GM12864 (cell line): Measurements from ENCODE around the gene CAMK4.

Experiments
- DNase-seq: peaks from one replicate; pipeline ENCODE4 v3.0.0-alpha.2; 2011; ENCODE audit warnings: low read depth
- H3K4me3 ChIP-seq: 2 replicates; pipeline ENCODE4 v1.5.1; 2011; ENCODE audit warnings: mild to moderate bottlenecking, low read depth, low read length, control low read depth
- TF ChIP-seq, protein P1 (sequence below): IDR thresholded peaks from 2 replicates; pipeline ENCODE4 v1.5.1; 2011; ENCODE audit warnings: low read depth, mild to moderate bottlenecking, moderate library complexity, low read length, control low read depth, inconsistent platforms; ENCODE audit errors: missing control alignments

Gene CAMK4

DNA sequence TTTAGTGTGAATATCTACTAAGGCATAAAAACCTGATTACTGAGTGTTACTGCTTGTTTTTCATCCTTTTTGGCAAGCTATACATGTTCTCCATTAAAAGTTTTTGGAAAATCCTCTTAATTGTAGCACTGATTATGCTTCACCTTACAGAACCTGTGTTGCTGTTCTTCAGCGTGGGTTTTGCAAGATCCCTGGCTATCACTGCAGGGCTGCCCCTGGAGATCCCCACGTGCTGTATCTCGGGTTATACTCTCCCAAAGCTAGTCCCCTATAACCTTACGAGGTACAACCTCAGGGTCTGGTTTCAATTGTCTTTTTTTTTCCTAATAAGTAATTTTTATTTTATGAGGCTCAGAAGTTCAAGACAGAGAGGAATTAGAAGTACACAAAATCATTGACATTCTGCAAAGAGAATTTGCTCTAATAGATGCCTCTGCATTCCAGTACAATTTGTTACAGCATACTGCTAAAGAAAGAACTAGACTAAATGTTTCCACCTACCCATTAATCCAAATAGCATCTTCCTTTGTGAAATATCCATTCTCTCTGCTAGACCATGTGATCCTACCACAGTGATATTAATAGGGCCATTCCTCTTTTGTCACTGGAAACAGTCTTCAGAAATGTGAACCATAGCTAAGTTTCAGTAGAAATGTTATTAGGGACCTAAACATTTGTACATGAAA is 25.8 kb upstream of the CAMK4 start:
- DNase-seq = no peak
- no peak overlapping the region for H3K4me3 ChIP-seq
- TF ChIP-seq, protein P1, sequence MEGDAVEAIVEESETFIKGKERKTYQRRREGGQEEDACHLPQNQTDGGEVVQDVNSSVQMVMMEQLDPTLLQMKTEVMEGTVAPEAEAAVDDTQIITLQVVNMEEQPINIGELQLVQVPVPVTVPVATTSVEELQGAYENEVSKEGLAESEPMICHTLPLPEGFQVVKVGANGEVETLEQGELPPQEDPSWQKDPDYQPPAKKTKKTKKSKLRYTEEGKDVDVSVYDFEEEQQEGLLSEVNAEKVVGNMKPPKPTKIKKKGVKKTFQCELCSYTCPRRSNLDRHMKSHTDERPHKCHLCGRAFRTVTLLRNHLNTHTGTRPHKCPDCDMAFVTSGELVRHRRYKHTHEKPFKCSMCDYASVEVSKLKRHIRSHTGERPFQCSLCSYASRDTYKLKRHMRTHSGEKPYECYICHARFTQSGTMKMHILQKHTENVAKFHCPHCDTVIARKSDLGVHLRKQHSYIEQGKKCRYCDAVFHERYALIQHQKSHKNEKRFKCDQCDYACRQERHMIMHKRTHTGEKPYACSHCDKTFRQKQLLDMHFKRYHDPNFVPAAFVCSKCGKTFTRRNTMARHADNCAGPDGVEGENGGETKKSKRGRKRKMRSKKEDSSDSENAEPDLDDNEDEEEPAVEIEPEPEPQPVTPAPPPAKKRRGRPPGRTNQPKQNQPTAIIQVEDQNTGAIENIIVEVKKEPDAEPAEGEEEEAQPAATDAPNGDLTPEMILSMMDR = no peak

DNA sequence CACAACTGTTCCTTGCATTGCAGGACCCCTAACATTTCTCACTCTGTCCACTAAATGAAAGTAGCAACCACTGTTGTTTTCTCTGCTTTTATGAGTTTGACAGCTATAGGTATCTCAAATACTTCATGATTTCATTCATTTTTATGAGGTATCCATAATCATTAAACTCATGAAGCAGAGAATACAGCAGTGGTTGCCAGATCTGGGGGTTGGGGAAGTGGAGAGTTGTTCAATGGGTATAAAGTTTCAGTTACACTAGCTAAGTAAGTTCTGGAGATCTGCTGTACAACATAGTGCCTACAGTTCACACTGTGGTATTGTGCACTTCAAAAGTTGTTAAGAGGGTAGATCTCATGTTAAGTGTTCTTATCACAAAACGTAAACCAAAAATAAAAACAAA is 23.4 kb upstream of the CAMK4 start:
- no peak overlapping the region for H3K4me3 ChIP-seq
- TF ChIP-seq, protein P1 = no peak
- DNase-seq = no peak

DNA sequence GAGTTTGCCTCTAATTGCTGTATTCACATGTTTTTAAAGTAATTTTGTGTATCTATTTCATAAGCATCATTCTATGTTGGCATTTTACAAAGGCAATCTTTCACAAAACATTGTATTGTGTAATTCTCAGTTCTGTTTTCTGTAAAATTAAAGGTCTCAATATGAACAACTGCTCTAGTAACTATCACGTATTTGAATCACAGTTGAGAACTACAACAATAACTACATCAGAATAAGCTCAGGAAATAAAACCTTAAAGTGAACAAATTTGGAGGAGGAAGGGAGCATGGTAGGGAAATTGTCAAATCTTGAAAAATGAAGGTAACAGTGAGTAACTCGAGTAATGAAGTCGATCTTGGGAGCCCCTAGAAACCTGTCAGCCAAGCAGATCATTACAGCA is 22.5 kb upstream of the CAMK4 start:
- no peak for DNase-seq

DNA sequence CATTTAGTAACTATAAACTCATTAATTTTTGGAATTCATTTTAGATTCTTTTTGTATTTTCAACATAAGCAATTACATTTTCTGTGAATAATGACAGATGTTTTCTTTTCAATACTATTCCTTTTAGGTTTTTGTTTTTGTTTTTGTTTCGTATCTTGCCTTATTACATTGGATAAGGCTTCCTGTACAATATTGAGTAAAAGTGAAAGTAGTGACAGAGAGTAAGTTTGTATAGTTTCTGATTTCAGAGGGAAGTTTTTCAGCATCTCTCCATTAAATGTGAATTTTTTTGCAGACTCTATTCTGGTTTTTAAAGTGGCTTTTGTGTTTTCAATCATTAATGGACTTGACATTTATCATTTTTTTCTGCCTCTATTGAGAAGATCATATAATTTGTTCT is 12.8 kb upstream of the CAMK4 start:
- TF ChIP-seq, protein P1 = no peak
- DNase-seq = no peak
- no peak overlapping the region for H3K4me3 ChIP-seq

More for the DNA sequence above, 22.5 kb upstream of the CAMK4 start:
- H3K4me3 ChIP-seq = no peak overlapping the region
- TF ChIP-seq, protein P1 = no peak

DNA sequence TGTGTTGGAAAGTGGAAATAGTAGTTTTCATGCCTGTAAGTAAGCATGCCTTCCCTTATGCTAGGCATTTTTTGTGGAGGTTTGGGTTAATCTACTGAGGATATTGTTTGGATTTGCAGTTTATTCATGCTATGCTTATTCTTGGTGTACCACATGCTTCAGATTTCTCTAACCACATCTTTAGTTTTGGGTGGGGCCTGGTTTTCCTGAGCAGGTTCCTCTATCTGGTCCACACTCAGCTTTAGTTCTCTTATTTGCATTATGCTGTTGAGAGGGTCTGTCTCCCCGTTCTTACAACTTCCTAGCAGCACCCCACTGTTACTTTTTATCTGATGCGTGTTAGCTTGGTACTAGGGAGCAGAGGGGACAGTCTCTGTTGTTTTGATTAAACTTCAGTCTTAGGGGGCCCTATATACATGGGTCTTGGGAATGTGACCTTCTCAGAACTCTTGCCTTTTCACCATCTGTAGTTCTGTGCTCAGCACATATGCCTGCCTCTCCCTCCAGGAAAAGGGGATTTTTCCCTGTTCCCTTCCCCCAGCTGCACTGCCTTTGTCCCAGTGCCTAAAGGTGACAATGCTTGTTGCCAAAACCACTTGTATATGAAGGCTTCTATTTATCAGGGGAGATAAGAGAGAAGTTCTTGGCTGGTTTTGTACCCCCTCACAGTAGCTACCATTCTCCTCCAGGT is 10.0 kb upstream of the CAMK4 start:
- no peak for DNase-seq
- no peak overlapping the region for H3K4me3 ChIP-seq
- TF ChIP-seq, protein P1 = no peak

DNA sequence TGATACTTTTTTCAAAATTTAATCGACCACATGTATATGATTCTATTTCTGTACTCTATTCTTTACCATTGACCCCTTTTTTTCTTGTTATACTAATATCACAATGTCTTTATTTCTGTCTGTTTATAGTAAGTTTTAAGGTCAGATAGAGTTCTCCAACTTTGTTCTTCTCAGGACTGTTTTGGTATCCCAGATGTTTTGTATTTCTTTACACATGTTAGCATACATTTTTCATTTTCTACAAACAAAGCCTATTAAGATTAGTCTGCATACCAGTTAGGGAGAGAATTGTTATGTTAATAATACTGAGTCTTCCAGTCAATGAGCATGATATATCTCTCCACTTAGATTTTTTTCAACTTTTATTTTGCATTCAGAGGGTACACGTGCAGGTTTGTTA is 8.2 kb upstream of the CAMK4 start:
- no peak for DNase-seq

More for the DNA sequence above, 8.2 kb upstream of the CAMK4 start:
- no peak overlapping the region for H3K4me3 ChIP-seq
- TF ChIP-seq, protein P1 = no peak
